HG02840 (cell line): ENCODE data around the gene SCN1B.
"Not testable (repeated sequence)": the region's sequence is repeated elsewhere in the genome, so short reads cannot be mapped to it uniquely, and the experiment has no call there.

ENCODE experiments used
- ATAC-seq: cut with Tn5 transposase; IDR thresholded peaks from one replicate; pipeline ENCODE4 v1.9.1; 2021; ENCODE audit warnings: mild to moderate bottlenecking, moderate library complexity, moderate number of reproducible peaks; ENCODE audit not compliant: unreplicated experiment, low FRiP score

Gene SCN1B

DNA sequence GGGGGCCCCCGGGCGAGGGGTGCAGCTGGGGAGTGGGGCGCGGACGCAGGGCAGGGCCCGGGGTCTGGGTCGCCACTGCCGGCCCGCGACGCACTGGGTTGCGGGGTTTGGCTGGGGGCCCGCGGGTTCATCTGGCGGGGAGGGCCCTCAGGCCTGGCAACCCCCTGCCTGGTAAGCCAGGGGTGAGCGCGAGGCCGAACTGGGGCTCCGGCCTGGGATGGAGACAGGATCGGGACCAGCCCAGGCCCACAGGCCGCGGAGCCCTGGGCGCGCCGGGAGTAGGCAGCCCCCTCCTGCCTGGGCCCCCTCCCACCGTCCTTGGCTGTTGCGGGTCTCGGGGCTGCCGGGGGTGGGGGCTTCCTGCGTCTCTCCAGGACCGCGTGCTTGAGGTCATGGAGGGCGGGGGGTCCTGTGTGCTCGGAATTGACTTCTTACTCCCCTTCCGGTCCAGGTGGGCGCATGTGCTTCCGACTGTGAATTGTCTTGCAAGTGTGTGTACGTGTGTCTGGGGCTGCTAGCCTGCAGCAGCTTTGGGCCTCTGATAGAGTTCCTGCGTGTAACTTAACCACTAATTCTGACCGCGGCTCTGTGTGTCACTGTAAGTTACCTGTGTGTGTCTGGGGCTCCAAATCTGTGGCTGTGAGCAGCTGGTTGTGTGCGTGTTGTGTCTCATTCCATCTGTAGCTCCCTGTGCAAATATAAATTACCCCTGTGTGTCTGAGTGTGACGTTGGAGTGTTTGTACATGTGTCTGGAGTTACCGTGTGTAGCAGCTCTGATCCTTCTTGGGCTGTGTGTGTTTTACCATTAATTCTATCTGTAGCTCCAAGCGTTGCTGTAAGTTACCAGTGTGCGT lies 29.4 kb upstream of the SCN1B start:
- peak; percentile 22 for ATAC-seq

DNA sequence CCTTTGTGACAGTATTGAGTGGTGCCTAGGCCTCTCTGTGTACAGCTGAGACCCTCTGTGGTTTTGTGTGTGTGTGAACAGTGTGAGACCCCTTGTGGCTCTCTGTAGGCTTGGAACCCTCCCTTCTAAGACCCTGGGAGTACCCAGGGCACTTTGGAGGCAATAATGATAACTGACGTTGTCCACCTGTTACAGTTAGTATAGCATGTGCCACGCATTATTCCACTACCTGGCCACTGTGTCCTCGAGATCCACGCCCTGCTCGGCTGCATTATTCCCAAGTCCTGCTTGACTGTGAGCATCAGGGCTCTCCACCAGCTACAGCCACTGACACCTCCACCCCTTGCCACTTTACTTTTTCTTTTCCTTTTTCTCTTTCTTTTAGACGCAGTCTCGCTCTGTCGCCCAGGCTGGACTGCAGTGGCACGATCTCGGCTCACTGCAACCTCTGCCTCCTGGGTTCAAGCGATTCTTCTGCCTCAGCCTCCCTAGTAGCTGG lies 28.2 kb upstream of the SCN1B start:
- ATAC-seq, result no peak

DNA sequence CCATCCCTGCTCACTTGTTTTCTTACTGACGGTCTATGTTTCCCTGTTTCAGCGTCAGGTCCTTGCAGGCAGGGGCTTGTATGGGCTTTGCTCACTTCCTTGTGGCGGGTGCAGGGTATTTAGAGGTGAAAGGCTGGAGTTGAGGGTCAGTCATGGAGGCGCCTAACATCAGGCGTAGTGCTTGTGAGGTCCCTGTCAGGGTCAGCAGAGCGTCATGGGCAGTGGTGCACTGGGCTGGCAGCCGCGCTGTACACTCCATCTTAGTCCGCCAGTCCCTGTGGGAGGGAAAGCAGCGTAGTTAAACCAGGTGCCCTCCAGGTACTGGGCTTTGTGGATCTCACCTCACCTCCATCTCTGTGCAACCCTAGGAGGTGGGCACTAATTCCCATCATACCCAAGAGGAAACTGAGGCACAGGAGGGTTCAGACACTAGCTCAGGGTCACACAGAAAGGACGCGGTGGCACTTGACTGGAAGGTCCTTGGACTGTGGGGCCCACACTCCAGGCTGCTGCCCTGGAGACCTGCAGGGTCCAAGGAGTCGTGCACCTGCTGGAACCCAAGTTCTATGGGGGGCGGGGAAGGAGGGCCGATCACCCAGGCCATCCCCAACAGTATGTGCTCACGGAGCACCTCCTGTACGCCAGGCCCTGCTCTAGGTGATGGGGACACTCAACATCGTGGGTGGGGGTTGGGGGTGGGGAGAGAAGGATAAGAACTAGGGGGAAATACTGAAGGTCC lies 25.6 kb upstream of the SCN1B start:
- no peak for ATAC-seq

DNA sequence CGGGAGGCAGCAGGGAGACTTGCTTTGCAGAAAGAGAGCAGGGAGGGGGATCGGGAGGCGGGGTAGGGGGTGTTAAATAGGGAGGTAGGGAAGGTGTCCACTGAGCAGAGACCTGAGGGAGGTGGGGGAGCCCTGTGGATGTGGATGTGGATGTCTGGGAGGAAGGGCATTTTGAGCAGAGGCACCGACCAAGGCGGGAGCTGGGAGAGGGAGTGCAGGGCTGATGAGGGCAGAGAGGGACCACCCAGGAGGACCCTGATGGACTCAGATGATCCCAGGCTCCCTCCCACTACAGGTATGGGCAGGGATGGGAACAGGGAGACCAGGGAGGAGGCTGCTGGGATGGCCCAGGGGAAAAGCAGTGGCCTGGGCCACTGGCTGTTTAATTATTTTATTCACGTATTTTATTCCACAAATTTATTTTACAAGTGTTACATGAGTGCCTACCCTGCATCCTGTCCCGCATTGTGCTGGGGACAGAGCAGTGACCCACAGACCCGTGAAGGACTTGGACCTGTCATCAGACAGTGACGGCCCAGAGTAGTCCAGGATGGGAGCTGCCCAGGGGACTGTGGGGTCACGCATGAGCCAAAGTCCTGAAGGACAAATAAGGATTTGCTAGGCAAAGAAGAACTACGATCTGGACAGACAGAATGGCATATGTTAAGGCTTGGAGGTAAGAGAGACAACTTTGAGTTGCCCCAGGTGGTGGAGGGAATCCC lies 24.9 kb upstream of the SCN1B start:
- ATAC-seq, result no peak

DNA sequence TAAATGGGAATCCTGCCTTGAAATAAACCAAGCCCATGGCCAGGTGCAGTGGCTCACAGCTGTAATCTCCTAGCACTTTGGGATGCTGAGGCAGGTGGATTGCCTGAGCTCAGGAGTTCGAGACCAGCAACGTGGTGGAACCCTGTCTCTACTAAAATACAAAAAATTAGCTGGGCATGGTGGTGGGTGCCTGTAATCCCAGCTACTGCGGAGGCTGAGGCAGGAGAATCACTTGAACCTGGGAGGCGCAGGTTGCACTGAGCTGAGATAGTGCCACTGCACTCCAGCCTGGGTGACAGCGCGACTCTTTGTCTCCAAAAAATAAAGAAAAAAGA lies 24.3 kb upstream of the SCN1B start:
- ATAC-seq, result not testable (repeated sequence)

DNA sequence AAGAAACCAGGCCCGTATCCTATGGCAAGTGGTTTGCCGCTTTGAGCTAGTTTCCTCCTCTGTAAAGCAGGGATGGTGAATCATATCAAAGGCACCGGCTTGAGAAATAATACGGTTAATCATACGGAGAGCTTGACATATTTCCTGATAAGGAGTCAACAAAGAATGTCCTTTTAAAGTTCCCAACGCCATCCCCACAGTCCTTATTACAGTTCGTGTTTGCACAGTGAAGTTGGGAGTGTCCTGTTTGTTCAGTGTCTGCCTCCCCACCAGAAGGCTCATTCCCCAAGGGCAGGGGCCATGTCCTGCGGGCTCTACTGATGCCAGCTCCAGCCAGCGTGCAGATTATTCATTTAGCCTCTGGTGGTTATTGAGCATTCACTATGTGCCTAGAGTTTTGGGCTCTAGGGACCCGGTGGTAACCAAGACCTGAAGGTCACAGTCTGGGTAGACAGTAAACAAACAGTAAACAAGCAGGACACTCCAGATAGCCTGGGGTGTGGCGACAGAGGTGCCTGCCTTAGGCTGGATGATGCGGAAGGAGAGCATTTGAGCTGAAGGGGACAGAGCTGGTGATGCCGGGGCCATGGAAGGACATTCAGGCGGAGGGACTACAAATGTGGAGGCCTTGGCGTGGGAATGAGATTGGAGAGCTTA lies 23.8 kb upstream of the SCN1B start:
- no peak for ATAC-seq

DNA sequence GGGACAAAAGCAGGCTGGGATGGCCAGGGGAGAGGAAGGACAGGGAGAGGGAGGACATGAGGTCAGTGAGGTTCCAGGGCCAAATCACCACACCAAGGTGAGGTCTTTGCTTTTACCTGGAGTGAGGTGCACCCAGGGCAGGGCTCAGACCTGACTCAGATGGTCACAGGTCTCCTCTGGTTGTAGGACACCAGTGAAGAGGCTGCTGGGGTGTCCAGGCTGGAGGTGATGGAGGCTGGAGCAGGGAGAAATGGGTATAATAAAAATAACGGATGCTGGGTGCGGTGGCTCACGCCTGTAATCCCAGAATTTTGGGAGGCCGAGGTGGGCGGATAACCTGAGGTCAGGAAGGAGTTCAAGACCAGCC lies 23.3 kb upstream of the SCN1B start:
- ATAC-seq, result no peak

DNA sequence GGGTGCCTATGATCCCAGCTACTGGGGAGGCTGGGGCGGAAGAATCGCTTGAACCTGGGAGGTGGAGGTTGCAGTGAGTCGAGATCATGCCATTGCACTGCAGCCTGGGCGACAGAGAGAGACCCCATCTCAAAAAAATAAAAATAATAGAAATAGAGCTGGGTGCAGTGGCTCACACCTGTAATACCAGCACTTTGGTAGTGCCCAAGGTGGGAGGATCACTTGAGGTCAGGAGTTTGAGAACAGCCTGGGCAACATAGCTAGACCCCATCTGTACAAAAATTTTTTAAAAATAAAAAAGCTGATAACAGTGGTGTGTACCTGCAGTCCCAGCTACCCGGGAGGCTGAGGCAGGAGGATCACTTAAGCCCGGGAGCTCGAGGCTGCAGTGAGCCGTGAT lies 22.8 kb upstream of the SCN1B start:
- not testable (repeated sequence) for ATAC-seq

DNA sequence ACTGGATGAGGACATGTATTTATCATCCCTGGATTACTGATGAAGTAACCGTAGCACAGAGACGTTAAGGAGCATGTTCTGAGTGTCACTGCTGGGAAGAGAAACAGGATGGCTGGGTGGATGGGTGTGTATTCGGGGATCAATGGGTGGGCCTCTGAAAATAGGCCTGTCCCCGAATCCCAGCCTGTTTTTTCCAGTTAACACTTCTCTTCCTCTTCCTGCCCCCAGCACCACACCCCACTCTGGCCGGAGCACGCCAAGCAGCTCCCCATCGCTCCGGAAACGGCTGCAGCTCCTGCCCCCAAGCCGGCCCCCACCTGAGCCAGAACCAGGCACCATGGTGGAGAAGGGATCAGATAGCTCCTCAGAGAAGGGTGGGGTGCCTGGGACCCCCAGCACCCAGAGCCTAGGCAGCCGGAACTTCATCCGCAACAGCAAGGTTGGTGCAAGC lies 21.4 kb upstream of the SCN1B start:
- ATAC-seq, result no peak

DNA sequence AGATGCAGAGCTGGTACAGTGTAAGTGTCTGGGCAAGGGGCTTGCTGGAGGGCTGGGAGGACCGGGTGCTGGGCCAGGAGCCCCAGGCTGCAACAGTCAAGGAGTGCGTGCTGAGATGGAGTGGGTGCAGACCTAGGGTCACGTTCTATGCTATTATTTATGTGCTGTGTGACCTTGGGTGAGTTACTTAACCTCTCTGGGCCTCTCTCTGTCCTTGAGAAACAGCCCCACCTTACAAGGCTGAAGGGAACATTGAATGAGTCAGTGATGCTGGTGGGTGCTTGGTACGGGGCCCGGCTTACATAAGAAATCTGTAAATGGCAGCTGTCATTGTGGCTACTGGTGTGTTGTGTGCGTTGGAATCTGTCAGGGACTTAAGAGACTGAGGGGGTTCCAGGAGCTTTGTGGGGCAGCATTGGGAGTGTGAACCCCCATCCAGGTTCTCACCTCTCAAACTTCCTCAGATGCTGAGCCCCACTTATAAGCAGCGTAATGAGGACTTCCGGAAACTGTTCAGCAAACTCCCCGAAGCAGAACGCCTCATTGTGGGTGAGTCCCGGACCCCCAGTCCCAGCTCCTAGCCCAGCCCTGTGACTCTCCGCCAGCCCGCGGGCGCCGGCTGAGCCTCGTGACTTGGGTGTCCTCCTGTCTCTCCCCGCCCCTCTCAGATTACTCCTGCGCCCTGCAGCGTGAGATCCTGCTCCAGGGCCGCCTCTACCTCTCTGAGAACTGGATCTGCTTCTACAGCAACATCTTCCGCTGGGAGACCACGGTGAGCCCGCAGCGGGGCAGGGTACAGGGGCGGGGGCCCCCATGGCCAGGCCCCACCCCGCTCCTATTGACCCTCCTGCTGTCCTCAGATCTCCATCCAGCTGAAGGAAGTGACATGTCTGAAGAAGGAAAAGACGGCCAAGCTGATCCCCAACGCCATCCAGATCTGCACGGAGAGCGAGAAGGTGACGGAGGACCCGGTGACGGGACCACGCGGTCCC lies 20.6 kb upstream of the SCN1B start:
- ATAC-seq, result no peak

DNA sequence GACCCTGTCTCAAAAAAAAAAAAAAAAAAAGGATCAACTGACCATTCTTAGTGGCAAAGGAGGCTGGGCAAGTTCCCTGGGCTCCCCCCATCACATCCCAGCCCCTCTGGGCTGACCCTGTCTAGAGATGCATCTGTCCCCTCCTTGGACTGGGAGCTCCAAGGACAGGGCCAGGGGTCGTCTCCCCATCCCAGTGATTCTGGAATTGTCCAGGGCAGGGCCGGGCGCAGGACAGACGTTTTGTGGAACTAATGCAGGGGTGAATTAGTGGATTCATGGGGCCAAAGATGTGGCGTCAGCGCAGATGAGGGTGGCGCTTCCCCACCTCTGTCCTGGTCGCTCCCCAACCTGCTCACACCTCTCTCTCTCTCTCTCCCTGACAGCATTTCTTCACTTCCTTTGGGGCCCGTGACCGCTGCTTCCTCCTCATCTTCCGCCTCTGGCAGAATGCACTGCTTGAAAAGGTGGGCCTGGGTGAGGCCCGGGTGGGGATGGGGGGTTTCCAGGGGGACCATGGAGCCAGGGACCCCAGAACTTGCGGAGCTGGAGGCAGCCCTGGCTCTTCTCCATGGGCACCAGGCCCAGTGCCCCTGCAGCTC lies 19.1 kb upstream of the SCN1B start:
- no peak for ATAC-seq

DNA sequence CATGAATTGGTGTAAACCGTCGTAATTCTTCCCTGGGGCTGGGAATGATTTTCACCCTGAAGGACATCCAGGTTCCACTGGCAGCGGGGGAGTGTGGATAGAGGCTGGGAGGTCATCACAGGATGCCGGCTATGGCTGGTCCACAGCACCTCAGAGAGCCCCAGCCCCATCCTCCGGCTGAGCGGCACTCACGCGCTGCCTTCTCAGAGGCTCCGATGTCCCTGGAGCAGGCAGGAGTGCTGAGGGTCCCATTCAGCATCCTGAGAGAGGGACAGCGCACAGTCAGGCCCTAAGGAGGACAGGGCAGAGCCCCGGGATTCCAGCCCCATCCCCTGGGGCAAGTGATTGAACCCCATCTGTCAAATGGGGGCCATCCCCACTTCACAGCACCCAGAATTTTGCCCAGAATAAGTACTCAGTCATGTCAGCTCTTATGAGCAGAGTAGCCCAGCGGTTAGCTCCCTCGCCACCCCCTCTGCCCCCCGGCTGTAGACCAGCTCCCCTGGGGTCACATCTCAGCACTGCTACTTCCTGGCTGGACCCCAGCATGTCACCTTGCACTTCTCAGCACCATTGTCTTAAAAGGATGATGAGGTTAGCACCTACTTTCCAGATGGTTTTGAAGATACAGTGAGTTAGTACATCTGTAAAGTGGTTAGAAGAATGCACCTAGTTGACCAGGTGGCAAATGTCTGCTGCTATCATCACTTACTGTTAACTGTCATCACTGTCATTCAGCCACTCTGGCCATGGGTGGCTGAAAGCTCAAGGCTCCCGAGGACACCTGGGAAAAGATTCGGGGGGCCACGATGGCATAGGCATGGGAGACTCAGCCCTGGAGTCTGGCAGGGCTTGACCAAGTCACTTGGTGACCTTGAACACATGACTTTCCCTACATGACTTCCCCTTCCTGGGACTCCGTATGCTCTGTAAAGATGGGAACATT lies 18.3 kb upstream of the SCN1B start:
- ATAC-seq, result no peak

DNA sequence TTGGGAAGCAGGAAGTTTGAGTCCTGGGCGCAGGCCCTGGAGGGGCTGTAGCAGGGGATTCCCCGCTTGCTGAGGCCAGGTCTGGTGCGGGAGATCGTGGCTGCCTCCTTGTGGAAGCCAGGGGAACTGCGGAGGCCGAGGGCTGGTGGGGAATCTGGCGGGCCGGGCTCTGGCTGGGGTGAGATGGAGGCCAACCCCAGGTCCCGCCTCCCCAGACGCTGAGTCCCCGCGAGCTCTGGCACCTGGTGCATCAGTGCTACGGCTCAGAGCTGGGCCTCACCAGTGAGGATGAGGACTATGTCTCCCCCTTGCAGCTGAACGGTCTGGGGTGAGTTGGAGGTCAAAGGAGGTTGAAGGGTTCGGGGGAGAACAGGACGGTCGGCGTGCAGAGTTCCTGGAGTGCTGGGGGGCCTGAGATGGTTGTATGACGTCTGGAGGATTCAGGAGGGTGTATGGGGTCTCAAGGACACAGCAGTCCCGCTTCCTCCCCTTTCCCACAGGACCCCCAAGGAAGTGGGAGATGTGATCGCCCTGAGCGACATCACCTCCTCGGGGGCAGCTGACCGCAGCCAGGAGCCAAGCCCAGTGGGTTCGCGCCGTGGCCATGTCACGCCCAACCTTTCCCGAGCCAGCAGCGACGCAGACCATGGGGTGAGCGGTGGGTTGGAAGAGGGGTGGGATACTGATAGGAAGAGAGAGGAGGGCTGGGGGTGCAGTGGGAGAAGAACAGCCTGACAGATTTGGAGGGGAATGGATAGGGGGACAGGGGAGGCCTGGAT lies 17.0 kb upstream of the SCN1B start:
- ATAC-seq, result no peak

DNA sequence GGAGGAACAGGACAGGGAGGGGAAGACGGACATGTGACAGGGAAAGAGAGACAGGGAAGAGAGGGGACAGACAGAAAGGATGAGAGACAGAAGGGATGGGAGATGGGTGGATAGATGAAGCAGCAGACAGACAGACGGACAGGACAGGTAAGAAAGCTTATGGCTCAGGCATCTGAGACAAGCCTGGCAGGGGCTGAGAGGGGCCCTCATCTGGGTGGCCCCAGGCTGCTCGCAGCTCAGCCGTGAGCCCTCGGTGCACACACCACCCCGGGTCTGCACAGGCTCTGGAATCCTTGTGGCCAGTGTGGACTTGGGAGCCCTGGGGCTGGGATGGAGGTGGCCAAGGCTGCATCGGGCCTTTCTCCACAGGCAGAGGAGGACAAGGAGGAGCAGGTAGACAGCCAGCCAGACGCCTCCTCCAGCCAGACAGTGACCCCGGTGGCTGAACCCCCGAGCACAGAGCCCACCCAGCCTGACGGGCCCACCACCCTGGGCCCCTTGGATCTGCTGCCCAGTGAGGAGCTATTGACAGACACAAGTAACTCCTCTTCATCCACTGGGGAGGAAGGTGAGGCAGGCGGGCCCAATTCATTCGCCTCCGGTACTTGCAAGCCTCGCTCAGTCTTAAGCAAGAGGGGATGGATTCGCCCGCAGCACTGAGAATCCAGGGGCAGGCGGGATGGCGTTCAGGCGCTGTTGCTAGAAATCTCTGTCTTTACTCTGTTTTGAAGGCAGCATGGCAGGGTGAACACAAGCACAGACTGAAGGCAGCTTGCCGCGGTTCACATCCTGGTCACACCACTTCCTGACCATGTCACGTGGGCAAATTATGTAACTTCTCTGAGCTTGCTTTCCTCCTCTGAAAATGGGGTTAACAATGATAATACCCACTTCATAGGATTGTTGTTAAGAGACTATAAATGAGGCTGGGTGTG lies 16.2 kb upstream of the SCN1B start:
- ATAC-seq, result no peak

DNA sequence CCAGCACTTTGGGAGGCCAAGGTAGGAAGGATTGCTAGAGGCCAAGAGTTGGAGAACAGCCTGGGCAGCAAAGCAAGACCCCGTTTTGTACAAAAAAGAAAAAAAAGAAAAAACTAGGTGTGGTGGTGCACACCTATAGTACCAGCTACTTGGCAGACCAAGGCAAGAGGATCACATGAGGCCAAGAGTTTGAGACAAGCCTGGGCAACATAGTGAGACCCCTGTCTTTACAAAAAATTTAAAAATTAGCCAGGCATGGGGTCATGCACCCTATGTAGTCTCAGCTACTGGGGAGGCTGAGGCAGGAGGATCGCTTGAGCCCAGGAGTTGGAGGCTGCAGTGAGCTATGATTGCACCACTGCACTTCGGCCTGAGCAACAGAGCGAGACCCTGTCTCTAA lies 15.5 kb upstream of the SCN1B start:
- ATAC-seq, result not testable (repeated sequence)

DNA sequence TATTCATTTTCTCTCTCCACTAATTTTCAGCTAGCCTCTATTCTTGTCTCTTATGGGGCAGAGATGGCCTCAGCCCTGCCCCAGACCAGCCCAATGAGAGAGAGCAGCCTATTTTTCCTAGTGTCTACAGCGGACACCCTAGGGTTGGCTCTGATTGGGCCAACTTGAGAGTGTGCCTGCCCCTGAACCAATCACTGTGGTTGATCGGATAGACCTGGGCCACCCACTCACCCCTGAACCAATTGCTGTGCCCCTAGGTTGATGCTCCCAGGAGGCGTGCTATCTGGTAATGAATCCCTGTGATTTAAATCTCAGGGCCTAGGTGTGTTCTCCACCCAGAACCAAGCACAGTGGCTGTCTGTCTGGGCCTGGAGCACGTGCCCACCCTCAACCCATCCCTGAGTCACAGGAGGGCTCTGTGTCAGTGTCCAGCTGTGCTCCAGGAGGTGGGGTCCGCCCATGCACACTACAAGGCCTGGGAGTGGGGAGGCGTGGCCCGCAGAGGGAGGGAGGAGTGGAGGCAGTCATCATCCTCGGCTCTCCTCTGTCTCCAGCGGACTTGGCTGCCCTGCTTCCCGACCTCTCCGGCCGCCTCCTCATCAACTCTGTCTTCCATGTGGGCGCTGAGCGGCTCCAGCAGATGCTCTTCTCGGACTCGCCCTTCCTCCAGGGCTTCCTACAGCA lies 14.9 kb upstream of the SCN1B start:
- no peak for ATAC-seq
